Coronary artery (tissue), 2 donors: ENCODE data around the gene ACACB.

Experiments
- DNase-seq: peaks from one replicate; pipeline ENCODE4 v3.0.0-alpha.2; 2017; ENCODE audit warnings: low spot score
- H3K27ac ChIP-seq, 2 donors: fragments of 200-600 bp; sonication (generic); one replicate each; pipeline ENCODE4 v1.5.1; 2016 to 2019
- H3K4me3 ChIP-seq: fragments of 200-600 bp; sonication (generic); 2 replicates; pipeline ENCODE4 v1.5.1; 2016; ENCODE audit warnings: mild to moderate bottlenecking, moderate library complexity
- TF ChIP-seq, protein P1 (sequence below): fragments of 200-600 bp; sonication (generic); IDR thresholded peaks from one replicate; pipeline ENCODE4 v1.5.1; 2019; ENCODE audit warnings: antibody characterized with exemption

Gene ACACB

GRCh38 chr12:109230193-109230592 lies 113.8 kb downstream of the ACACB start:
- Histone ChIP-seq H3K27ac (no peak overlapping the region), H3K4me3 (no peak overlapping the region)
- no peak for DNase-seq
- TF ChIP-seq, protein P1, sequence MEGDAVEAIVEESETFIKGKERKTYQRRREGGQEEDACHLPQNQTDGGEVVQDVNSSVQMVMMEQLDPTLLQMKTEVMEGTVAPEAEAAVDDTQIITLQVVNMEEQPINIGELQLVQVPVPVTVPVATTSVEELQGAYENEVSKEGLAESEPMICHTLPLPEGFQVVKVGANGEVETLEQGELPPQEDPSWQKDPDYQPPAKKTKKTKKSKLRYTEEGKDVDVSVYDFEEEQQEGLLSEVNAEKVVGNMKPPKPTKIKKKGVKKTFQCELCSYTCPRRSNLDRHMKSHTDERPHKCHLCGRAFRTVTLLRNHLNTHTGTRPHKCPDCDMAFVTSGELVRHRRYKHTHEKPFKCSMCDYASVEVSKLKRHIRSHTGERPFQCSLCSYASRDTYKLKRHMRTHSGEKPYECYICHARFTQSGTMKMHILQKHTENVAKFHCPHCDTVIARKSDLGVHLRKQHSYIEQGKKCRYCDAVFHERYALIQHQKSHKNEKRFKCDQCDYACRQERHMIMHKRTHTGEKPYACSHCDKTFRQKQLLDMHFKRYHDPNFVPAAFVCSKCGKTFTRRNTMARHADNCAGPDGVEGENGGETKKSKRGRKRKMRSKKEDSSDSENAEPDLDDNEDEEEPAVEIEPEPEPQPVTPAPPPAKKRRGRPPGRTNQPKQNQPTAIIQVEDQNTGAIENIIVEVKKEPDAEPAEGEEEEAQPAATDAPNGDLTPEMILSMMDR: no peak

DNA sequence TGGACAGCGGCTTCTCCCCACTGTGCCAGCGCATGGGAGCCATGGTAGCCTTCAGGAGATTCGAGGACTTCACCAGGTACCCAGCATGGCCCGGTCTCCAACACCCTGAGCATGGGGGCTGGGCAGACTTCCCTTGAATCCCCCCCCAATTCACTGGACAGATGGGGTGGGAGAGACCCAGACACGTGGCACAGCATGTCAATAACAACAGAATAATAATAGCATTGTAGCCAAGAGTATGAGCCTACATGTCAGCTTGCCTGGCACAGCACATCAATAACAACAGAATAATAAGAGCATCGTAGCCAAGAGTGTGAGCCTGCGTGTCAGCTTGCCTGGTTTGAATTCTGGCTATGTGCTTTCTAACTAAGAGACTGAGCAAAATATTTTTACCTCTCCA lies 116.3 kb downstream of the ACACB start:
- Histone ChIP-seq H3K4me3 (no peak overlapping the region), H3K27ac (no peak overlapping the region)
- TF ChIP-seq, protein P1: no peak
- DNase-seq: no peak

GRCh38 chr12:109234012-109234411 lies 117.6 kb downstream of the ACACB start:
- H3K4me3 ChIP-seq: no peak overlapping the region
- no peak for DNase-seq
- no peak overlapping the region for H3K27ac ChIP-seq
- TF ChIP-seq, protein P1: no peak

- H3K27ac ChIP-seq: no peak overlapping the region
- TF ChIP-seq, protein P1: no peak
These were observed 119.9 kb downstream of the ACACB start for GRCh38 chr12:109236257-109236656.

DNA sequence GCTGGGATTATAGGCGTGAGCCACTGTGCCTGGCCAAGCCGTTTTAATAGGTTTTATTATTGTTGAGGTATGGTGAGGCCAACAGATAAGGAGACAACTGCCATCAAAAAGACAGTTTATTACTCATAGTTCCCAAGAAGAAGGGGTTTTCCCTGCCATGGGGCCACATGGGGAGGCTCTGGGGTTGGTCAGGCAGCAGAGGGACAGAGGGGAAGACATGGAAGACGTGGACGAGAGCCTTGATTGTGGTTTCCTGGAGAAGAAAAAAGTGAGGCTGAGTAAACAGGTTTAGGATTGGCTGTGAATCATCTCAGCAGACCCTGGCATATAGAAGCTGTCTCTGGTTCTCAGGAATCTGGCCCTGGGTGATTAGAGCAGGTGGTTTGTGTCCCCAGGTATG lies 122.8 kb downstream of the ACACB start:
- TF ChIP-seq, protein P1: no peak
- H3K27ac ChIP-seq: no peak overlapping the region
- no peak overlapping the region for H3K4me3 ChIP-seq
- DNase-seq: no peak

More at GRCh38 chr12:109236257-109236656, 119.9 kb downstream of the ACACB start:
- no peak for DNase-seq
- H3K4me3 ChIP-seq: no peak overlapping the region

DNA sequence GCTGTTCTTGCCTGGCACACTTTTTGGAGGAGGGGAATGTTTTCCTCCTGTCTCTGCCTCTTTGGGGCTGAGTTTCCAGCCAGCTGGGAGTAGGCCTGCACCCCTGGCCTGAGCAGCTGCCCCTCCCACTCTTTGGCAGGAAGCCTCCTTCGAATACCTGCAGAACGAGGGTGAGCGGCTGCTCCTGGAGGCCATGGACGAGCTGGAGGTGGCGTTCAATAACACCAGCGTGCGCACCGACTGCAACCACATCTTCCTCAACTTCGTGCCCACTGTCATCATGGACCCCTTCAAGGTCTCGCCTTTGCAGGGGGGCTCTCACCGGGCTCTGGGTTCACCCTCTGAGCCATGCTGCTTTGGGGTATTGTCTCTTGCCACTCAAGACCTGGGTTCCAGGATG lies 123.3 kb downstream of the ACACB start:
- H3K4me3 ChIP-seq: no peak overlapping the region
- DNase-seq: no peak
- TF ChIP-seq, protein P1: no peak
- H3K27ac ChIP-seq: no peak overlapping the region

DNA sequence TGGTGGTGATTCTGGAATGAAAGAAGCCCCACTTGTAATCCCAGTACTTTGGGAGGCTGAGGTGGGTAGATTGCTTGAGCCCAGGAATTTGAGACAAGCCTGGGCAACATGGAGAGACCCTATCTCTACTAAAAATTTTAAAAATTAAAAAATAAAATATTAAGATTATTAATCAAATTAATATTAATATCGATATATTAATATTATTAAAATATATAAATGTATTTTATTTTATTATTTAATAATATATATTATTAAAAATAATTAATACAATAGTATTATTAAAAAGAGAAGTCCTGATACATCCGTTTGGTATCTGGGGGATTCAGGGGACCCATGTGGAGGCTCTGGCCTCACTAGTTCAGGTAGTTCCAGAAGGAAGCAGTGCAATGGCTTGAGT lies 124.0 kb downstream of the ACACB start:
- no peak overlapping the region for H3K27ac ChIP-seq
- TF ChIP-seq, protein P1: no peak
- no peak overlapping the region for H3K4me3 ChIP-seq
- no peak for DNase-seq
